ENCODE measurements around the gene SLC22A3. TPM values are rescaled to one million over a fixed set of nuclear protein-coding genes. Genes with fewer than 3 reads are reported as not detected.

SLC22A3 gene
- polyA plus RNA-seq, 1 donor: 6.4 TPM

Other genes with a start within 250 kb of the SLC22A3 start
- gene SLC22A1, start 226.6 kb upstream of the SLC22A3 start, polyA plus RNA-seq (ENCODE audit: insufficient read length): 1.5 TPM
- gene SLC22A2, start 89.6 kb upstream of the SLC22A3 start, polyA plus RNA-seq (ENCODE audit: insufficient read length): 14.3 TPM